CD14-positive monocyte (primary cell): ENCODE data around the gene ZDHHC24. TPM values are rescaled to one million over a fixed set of nuclear protein-coding genes. Genes with fewer than 3 reads are reported as not detected.

Experiments used
- DNase-seq, 3 donors: peaks; one replicate each; pipeline ENCODE4 v3.0.0-alpha.2; 2011 to 2022
- H2AFZ ChIP-seq: 2 replicates; pipeline ENCODE4 v1.6.0; 2012; ENCODE audit warnings: mild to moderate bottlenecking, low read depth, low read length, inconsistent platforms; ENCODE audit not compliant: insufficient read depth, poor library complexity, severe bottlenecking
- H3K27ac ChIP-seq, 2 donors: 1 replicate in 1 of 2; 2 replicates in 1 of 2; pipeline ENCODE4 v1.5.1; 2012 to 2013; ENCODE audit warnings: low read length in 2 of 2, control low read depth in 1 of 2, inconsistent platforms in 1 of 2, low read depth in 1 of 2, mild to moderate bottlenecking in 1 of 2
- H3K27me3 ChIP-seq, 2 donors: one replicate each; pipeline versions ENCODE4 v1.6.0 to v1.6.1; 2011 to 2013; ENCODE audit warnings: low read length in 2 of 2; ENCODE audit not compliant: control insufficient read depth in 2 of 2, insufficient read depth in 2 of 2
- H3K36me3 ChIP-seq, 2 donors: replicated peaks in 1 of 2; 1 replicate in 1 of 2; 2 replicates in 1 of 2; pipeline versions ENCODE4 v1.5.1 to v1.6.1; 2012 to 2013; ENCODE audit warnings: low read length in 2 of 2, control low read depth in 1 of 2, inconsistent platforms in 1 of 2, mild to moderate bottlenecking in 1 of 2; ENCODE audit not compliant: insufficient read depth in 2 of 2, control insufficient read depth in 1 of 2
- H3K4me1 ChIP-seq, 2 donors: 1 replicate in 1 of 2; 2 replicates in 1 of 2; pipeline versions ENCODE4 v1.5.1 to v1.6.1; 2012 to 2013; ENCODE audit warnings: low read length in 2 of 2, control low read depth in 1 of 2, inconsistent platforms in 1 of 2, mild to moderate bottlenecking in 1 of 2, moderate library complexity in 1 of 2; ENCODE audit not compliant: insufficient read depth in 2 of 2, control insufficient read depth in 1 of 2
- H3K4me2 ChIP-seq: replicated peaks from 2 replicates; pipeline ENCODE3; 2012; ENCODE audit warnings: low read length, moderate library complexity, mild to moderate bottlenecking; ENCODE audit not compliant: poor library complexity, severe bottlenecking; ENCODE audit errors: extremely low read depth
- H3K4me3 ChIP-seq, 3 experiments: fragments of 200-600 bp in 1 of 3; sonication (generic) in 1 of 3; replicated peaks in 1 of 3; 1 replicate in 2 of 3; 2 replicates in 1 of 3; pipeline ENCODE4 v1.5.1; 2011 to 2013; ENCODE audit warnings: low read length in 3 of 3, mild to moderate bottlenecking in 3 of 3, control low read depth in 2 of 3, low read depth in 2 of 3, inconsistent platforms in 1 of 3, moderate library complexity in 1 of 3
- H3K79me2 ChIP-seq: 2 replicates; pipeline ENCODE4 v1.6.0; 2012; ENCODE audit warnings: mild to moderate bottlenecking, control low read depth, inconsistent platforms, low read length, moderate library complexity; ENCODE audit not compliant: insufficient read depth
- H3K9ac ChIP-seq: 2 replicates; pipeline ENCODE4 v1.6.0; 2017; ENCODE audit warnings: low read length, mild to moderate bottlenecking; ENCODE audit not compliant: insufficient read depth, poor library complexity, severe bottlenecking
- H3K9me3 ChIP-seq, 2 donors: replicated peaks in 1 of 2; 1 replicate in 1 of 2; 2 replicates in 1 of 2; pipeline versions ENCODE4 v1.5.1 to v1.6.1; 2012 to 2013; ENCODE audit warnings: low read length in 2 of 2, control low read depth in 1 of 2; ENCODE audit not compliant: control insufficient read depth in 1 of 2, insufficient read depth in 1 of 2
- H4K20me1 ChIP-seq: 2 replicates; pipeline ENCODE4 v1.6.0; 2012; ENCODE audit warnings: mild to moderate bottlenecking, low read length, control low read depth, moderate library complexity; ENCODE audit not compliant: insufficient read depth
- H3K27ac Mint-ChIP-seq, 7 donors: one replicate each; pipeline ENCODE4 v1.8.0; 2020; ENCODE audit warnings: mild to moderate bottlenecking in 7 of 7, mixed read lengths in 7 of 7, moderate library complexity in 6 of 7, inconsistent platforms in 2 of 7
- H3K27me3 Mint-ChIP-seq, 3 donors: one replicate each; pipeline ENCODE4 v1.8.0; 2021 to 2022; ENCODE audit warnings: low read depth in 3 of 3, mild to moderate bottlenecking in 3 of 3, mixed read lengths in 3 of 3, moderate library complexity in 3 of 3, inconsistent platforms in 1 of 3
- H3K36me3 Mint-ChIP-seq, 2 donors: one replicate each; pipeline ENCODE4 v1.8.0; 2020; ENCODE audit warnings: mixed read lengths in 2 of 2, inconsistent platforms in 1 of 2, mild to moderate bottlenecking in 1 of 2
- H3K4me1 Mint-ChIP-seq: one replicate; pipeline ENCODE4 v1.8.0; 2020; ENCODE audit warnings: mild to moderate bottlenecking, mixed read lengths
- H3K4me3 Mint-ChIP-seq, 2 donors: one replicate each; pipeline ENCODE4 v1.8.0; 2020; ENCODE audit warnings: mild to moderate bottlenecking in 2 of 2, mixed read lengths in 2 of 2, moderate library complexity in 1 of 2
- H3K9me3 Mint-ChIP-seq, 7 donors: one replicate each; pipeline ENCODE4 v1.8.0; 2020 to 2022; ENCODE audit warnings: mixed read lengths in 7 of 7, mild to moderate bottlenecking in 6 of 7, moderate library complexity in 6 of 7, inconsistent platforms in 2 of 7
- WGBS: methylation state at CpG from one replicate; pipeline ENCODE4 v1.1.5; 2013; ENCODE audit warnings: missing lambda C conversion rate; ENCODE audit not compliant: insufficient coverage; 5-methylcytosine and 5-hydroxymethylcytosine counted together
- intact Hi-C, 2 donors: fragments of 100-400 bp; cut with micrococcal nuclease; formaldehyde crosslinking; loops; one replicate each; pipeline versions ENCODE4 v1.15.0 to v1.15.1; 2023
- polyA plus RNA-seq, 3 donors: library from polyadenylated mRNA; depleted of rRNA in 1 of 3; unstranded in 2 of 3; stranded (reverse) in 1 of 3; fragments of 300-500 nt in 2 of 3; fragments of >200 nt in 1 of 3; fragmentation: Illumina TruSeq in 2 of 3; gene quantifications; 1 replicate in 2 of 3; 2 replicates in 1 of 3; pipeline ENCODE4 v1.2.3, GENCODE V29; 2012 to 2021
- TF ChIP-seq, protein P1 (sequence below): fragments of 200-600 bp; IDR thresholded peaks from one replicate; pipeline ENCODE4 v1.8.0; 2022; ENCODE audit warnings: antibody characterized with exemption, mild to moderate bottlenecking

Gene ZDHHC24
- polyA plus RNA-seq, 3 donors = 10.9 to 14.0 (median 11.9) TPM

DNA sequence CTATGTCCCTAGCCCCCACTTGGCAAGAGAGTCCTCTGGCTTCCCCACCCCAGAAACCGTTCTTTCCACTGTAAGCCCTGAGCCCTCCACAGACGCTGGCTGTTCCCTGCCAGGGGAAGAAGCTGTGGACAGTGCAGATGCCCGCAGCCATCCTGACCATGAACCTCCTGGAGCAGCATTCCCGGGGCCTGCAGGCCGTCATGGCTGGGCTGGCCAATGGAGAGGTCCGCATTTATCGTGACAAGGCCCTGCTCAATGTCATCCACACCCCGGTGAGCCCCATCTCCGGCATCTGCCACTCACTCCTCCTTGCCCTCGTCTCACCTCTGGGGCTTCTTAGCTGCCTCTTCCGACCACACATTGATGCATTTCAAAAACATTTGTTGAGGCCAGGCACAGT lies 22.2 kb downstream of the ZDHHC24 start:
- TF ChIP-seq, protein P1, sequence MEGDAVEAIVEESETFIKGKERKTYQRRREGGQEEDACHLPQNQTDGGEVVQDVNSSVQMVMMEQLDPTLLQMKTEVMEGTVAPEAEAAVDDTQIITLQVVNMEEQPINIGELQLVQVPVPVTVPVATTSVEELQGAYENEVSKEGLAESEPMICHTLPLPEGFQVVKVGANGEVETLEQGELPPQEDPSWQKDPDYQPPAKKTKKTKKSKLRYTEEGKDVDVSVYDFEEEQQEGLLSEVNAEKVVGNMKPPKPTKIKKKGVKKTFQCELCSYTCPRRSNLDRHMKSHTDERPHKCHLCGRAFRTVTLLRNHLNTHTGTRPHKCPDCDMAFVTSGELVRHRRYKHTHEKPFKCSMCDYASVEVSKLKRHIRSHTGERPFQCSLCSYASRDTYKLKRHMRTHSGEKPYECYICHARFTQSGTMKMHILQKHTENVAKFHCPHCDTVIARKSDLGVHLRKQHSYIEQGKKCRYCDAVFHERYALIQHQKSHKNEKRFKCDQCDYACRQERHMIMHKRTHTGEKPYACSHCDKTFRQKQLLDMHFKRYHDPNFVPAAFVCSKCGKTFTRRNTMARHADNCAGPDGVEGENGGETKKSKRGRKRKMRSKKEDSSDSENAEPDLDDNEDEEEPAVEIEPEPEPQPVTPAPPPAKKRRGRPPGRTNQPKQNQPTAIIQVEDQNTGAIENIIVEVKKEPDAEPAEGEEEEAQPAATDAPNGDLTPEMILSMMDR = no peak
- Histone ChIP-seq H3K36me3 (peaks cover 28 to 68% of the 10 kb centered on the region in 2 donors), H3K4me3 (no peak overlapping the region), H3K9ac (no peak overlapping the region), H3K79me2 (no peaks in the 10 kb centered on the region), H3K9me3 (no peaks in the 10 kb centered on the region), H4K20me1 (no peaks in the 10 kb centered on the region), H3K27ac (no peak overlapping the region), H3K4me2 (no peak overlapping the region), H3K27me3 (no peaks in the 10 kb centered on the region), H2AFZ (no peak overlapping the region), H3K4me1 (no peaks in the 10 kb centered on the region)
- no peaks in the 10 kb centered on the region for H3K9me3 Mint-ChIP-seq
- peaks cover 0 to 5% (median 0%) of the 10 kb centered on the region in 3 donors for H3K27me3 Mint-ChIP-seq
- intact Hi-C loops = no loop called here
- H3K36me3 Mint-ChIP-seq = peaks cover 50 to 69% of the 10 kb centered on the region in 2 donors
- DNase-seq = no peak
- H3K4me3 Mint-ChIP-seq = no peak overlapping the region
- over 99% methylated on average over 10 of the region's 11 CpGs for WGBS
- no peaks in the 10 kb centered on the region for H3K4me1 Mint-ChIP-seq
- H3K27ac Mint-ChIP-seq = no peak overlapping the region

DNA sequence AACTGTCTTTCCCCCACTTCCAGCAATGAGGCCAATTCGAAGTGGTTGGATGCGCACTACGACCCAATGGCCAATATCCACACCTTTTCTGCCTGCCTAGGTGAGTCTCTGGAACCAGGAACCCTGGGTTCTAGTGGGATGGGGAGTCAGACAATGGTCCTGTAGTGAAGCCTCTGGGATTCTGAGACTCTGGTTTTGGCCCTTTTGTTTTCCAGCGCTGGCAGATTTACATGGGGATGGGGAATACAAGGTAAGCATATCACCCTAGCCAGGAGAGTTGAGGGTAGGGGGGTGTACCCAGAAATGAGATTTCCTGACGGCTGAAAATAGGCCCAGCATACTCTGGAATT lies 34.9 kb downstream of the ZDHHC24 start:
- H3K27ac ChIP-seq = peak overlapping the region in 1 of 2 donors; percentile 61
- peaks cover 0 to 4% of the 10 kb centered on the region in 2 donors for H3K36me3 ChIP-seq
- Mint-ChIP-seq H3K4me1 (peaks cover 16% of the 10 kb centered on the region), H3K9me3 (no peaks in the 10 kb centered on the region), H3K36me3 (peaks cover 13 to 34% of the 10 kb centered on the region in 2 donors), H3K27ac (peak overlapping the region in 5 of 7 donors; percentile 8 to 88 (median 74)), H3K27me3 (peaks cover 0 to 2% (median 0%) of the 10 kb centered on the region in 3 donors), H3K4me3 (peak overlapping the region; percentile 86 to 94)
- H3K9me3 ChIP-seq = no peaks in the 10 kb centered on the region
- peak overlapping the region; percentile 96 for H2AFZ ChIP-seq
- intact Hi-C loops = no loop called here
- no peaks in the 10 kb centered on the region for H3K27me3 ChIP-seq
- H3K9ac ChIP-seq = no peak overlapping the region
- H4K20me1 ChIP-seq = no peaks in the 10 kb centered on the region
- H3K4me3 ChIP-seq = peak overlapping the region; percentile 64 to 94 (median 79)
- WGBS = no CpG with 5 or more reads among the region's 5 CpGs
- no peak for DNase-seq
- peaks cover 11 to 22% of the 10 kb centered on the region in 2 donors for H3K4me1 ChIP-seq
- H3K79me2 ChIP-seq = no peaks in the 10 kb centered on the region
- peak overlapping the region; percentile 92 for H3K4me2 ChIP-seq
- TF ChIP-seq, protein P1 = no peak
